GM21576 (cell line): Measurements from ENCODE around the gene RELA.
"Not testable (repeated sequence)": the region's sequence is repeated elsewhere in the genome, so short reads cannot be mapped to it uniquely, and the experiment has no call there.

Source experiments
- ATAC-seq: cut with Tn5 transposase; IDR thresholded peaks from one replicate; pipeline ENCODE4 v1.9.1; 2021; ENCODE audit warnings: mild to moderate bottlenecking, moderate library complexity; ENCODE audit not compliant: unreplicated experiment

The RELA gene

DNA sequence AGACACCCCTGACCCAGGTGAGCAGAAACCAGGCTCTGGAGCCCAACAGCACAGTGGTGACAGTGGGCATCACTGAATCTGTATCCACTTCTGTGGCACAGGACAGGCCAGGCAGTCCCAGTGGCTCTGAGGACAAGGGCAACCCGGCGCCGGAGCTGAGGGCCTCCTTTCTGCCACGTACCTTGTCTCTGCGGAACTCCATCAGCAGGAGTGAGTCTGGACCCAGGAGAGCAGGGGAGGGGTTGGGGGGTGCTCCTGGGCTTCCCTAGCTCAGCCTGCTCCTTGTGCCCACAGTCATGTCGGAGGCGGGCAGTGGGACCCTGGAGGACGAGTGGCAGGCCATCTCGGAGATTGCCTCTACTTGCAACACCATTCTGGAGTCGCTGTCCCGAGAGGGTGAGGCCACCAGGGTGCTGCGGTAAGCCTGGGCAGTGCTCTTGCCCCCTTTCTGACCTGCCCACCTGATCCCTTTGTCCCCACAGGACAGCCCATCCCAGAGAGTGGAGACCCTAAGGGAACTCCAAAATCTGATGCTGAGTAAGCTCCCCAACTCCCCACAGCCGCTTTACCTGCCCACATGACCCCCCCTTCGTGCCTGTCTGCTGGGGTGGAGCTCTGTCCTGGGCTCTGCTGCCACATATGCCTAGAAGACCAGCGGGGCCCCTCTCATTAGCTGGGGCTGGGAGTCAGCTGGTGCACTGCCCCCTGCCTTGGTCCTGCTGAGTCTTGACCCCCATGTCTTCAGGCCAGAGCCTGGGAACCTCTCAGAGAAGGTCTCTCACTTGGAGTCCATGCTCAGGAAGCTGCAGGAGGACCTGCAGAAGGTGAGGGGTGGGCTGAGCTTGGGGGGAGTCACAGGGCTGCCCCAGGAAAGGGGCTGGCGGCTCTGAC is 12.8 kb downstream of the RELA start:
- no peak for ATAC-seq

DNA sequence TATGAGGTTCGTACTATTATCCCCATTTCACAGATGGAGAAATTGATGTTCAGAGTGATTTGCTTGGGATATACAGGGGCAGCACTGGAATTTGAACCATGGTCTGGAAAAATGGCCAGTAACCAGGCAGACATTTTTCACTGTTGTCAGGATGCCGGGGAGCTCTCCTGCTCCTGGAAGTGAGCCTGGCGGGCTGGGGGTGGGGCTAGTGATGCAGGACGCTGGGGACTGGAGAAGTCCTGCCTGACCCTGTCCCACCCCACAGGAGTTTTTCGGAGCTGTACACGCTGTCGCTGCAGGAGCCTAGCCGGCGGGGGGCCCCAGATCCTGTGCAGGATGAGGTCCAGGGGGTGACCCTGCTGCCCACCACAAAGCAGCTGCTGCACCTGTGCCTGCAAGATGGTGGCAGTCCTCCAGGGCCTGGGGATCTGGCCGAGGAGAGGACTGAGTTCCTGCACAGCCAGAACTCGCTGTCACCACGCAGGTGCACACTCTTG is 13.7 kb downstream of the RELA start:
- no peak for ATAC-seq

DNA sequence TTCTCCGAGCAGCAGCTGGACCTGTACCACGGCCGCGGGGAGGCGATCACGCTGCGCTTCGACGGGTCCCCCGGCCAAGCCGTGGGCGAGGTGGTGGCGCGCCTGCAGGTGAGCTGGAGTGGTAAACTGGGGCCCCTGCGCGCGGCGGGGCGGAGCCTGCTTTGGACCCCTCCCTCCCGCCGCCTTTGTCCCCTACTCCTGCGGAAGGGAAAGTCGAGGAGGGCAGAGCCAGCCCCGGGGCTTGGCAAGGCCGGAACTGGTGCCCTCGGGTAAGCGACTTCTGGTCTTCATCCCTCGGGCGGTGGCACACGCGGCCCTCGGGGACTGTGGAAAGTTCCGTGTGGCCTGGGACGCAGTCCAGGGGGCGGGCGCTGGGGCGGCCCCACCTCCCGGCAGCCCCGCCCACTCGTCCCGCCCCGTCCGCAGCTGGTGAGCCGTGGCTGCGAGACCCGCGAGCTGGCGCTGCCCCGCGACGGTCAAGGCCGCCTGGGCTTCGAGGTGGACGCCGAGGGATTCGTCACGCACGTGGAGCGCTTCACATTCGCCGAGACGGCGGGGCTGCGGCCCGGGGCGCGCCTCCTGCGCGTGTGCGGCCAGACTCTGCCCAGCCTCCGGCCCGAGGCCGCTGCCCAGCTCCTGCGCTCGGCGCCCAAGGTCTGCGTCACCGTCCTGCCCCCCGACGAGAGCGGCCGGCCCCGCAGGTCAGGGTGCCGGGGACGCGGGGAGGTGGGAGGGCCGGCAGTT is 15.6 kb downstream of the RELA start:
- no peak for ATAC-seq

DNA sequence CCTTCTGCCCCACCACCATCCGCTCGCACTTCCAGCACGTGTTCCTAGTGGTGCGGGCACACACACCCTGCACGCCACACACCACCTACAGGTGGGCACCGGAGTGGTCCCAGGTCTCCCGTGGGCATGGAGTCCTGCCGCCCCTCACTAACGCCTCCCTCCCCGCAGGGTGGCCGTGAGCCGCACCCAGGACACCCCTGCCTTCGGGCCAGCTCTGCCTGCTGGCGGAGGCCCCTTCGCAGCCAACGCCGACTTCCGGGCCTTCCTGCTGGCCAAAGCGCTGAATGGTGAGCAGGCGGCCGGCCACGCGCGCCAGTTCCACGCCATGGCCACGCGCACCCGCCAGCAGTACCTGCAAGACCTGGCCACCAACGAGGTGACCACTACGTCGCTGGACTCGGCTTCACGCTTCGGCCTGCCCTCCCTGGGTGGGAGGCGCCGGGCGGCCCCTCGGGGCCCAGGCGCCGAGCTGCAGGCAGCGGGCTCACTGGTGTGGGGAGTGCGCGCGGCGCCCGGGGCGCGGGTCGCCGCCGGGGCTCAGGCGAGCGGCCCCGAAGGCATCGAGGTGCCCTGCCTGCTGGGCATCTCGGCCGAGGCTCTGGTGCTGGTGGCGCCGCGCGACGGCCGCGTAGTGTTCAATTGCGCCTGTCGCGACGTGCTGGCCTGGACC is 16.3 kb downstream of the RELA start:
- no peak for ATAC-seq

DNA sequence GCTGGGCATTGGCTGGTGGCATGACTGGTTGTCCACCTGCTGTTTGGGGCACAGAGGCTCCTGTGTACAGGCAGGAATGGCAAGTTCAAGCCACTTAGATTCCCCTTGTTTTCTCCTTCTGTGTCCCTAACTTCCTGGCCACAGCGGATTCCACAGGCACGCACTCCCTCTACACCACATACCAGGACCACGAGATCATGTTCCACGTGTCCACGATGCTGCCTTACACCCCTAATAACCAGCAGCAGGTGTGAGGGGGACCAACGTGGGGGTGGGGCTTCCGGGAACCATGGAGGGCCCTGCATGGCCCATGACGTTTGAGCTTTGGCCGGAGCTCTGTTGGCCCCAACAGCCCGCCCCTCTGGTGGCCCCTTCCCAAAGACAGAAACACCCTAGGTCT is 17.0 kb downstream of the RELA start:
- no peak for ATAC-seq

DNA sequence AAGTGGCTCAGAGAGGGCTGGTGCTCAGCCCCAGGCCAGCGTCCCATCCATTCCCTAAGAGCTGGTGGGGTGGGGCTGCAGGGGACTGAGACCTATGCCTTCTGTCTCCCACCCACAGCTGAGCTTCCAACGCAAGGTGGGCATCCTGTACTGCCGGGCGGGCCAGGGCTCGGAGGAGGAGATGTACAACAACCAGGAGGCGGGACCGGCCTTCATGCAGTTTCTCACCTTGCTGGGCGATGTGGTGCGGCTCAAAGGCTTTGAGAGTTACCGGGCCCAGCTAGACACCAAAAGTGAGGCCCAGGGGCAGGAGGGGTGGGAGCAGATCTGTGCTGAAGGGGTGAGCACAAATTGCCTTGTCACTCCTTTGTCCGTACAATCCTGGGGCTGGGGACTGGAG is 17.9 kb downstream of the RELA start:
- ATAC-seq: no peak

DNA sequence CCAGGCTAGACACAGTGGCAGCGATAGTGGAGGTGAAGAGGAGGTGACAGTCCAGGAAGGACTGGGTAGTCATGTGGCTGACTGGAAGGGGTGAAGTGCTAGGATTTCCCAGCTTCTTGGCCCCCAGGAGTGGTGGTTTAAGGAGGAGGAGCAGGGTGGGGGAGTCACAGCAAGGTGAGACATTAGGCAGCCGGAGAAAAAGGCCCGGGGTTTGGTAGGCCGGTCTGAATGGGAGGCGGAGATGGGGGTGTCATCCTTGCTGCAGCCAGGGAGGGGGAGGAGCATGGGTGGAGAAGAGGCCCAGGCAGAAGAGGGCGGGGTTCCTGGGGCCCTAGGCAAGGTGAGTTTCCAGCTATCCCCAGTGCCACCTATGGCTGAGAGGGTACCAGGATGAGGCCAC is 18.7 kb downstream of the RELA start:
- ATAC-seq: no peak

DNA sequence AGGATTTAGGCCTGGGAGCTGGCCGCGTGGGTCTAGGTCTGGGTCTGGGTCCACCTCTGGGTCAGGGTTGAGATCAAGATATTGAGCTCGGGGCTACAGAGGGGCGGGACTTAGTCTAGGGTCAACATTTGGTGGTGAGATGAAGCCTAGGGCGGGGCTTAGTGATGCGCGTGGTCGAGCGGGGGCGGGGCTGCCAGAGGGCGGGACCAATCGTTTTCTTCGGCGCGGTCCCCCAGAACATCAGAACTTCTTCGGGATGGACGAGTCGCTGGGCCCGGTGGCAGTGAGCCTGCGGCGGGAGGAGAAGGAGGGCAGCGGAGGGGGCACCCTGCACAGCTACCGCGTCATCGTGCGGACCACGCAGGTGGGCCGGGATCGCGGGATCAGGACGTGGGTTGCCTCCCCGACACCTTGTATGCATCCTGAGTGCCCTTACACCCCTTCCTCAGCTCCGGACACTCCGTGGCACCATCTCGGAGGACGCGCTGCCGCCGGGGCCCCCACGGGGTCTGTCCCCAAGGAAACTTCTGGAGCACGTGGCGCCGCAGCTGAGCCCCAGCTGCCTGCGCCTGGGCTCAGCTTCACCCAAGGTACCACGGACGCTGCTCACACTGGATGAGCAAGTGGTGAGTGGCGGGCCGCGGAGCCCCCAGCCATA is 20.6 kb downstream of the RELA start:
- no peak for ATAC-seq

DNA sequence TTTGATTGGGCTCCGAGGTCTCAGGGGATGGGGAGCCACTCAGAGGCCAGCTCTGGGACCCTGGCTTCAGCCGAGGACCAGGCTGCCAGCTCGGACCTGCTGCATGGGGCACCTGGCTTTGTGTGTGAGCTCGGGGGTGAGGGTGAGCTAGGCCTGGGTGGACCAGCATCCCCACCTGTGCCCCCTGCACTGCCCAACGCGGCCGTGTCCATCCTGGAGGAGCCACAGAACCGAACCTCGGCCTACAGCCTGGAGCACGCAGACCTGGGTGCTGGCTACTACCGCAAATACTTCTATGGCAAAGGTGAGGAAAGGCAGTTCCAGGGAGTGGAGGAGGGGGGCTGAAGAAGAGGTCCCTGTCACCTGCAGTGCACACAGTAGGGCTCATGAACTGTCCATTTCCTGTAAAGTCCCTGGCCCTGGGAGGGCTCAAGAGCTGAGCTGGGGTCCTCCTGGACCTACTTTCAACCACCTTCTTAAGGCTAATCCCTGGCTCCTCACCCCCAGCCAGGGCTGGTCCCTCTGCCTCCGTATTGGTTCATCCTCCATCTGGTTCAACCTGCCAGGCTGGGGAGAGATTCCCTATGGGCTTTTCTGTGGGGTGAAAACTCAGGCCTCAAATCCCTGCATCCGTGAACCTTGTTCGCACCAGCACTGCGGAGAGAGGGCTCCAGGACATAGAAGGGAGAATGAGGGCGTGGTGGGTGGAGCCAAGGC is 21.3 kb downstream of the RELA start:
- no peak for ATAC-seq

DNA sequence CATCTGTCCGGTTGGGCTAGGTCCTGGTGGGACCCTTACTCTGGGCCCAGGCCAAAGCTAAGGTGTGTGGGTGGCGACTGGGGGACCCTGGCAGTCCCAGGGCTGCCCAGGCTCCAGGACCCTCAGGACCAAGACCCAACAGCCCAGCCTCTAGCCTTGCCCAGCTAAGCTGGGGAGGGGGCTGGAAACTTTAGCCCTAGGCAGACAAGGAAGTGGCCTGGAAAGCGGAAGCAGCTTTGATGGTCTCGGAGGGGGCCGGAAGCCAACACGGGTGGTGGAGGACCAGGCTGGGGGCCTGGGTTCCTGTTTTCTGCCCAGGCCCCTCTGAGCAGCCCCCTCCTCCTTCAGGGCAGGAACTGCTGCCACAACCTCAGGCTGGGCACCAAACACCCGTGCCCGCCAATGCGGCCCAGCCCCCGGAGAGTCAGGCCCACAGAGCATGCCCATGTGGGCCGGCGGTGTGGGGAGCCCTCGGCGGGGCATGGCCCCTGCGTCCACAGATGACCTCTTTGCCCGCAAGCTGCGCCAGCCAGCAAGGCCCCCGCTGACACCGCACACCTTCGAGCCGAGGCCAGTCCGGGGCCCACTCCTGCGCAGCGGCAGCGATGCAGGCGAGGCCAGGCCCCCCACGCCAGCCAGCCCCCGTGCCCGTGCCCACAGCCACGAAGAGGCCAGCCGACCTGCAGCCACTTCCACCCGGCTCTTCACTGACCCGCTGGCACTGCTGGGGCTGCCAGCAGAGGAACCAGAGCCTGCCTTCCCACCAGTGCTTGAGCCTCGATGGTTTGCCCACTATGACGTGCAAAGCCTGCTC is 22.0 kb downstream of the RELA start:
- ATAC-seq: no peak

DNA sequence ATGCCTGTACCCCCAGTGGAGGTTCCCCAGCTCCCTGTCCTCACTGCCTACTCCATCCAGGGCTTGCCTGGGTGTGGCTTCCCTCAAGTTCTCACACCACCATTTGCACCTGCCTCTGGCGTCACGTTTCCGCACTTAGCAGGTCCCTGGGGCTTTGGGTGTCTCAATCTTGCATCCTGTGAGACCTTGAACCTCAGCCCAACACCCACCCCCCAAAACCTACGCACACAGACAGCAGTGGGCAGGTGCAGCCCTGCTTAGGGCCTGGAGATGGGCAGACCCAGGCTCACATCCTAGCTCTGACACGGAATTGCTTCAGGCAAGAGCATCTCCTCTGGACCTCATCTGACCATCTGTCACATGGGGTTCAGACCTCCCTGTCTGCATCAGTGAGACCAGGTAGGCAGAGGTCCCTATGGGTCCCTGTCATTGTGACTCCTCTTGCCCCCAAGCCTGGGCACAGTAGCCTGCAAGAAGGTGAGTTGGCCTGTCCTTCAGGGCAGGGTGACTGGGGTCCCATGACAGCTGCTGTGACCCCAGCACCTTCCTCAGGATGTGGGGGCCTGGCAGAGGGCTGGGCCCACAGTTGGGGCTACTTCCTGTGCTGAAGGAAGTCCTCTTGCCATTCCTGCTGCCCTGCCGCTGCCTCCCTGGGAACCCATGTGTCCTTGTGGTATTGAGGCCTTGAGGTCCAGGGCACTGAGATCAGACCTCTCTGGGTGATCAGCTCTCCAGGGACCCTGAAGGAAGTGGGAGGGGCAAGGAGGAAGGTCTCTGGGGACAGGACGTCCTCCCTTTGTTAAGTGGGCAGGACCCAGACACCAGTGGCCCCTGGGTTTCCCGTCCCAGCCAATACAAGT is 22.9 kb downstream of the RELA start:
- ATAC-seq: peak; percentile 42

DNA sequence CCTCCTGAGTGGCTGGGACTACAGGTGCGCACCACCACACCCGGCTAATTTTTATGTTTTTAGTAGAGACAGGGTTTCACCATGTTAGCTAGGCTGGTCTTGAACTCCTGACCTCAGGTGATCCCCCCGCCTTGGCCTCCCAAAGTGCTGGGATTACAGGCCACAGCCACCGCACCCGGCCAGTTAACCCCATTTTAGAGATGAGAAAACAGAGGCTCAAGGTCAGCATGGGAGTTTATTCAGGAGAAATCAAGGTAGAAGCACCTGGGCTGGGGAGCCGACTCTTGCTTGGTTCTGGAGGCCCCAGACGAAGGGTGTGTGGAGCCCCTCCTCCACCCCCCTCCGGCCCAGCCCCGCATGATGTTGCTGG is 23.5 kb downstream of the RELA start:
- not testable (repeated sequence) for ATAC-seq

DNA sequence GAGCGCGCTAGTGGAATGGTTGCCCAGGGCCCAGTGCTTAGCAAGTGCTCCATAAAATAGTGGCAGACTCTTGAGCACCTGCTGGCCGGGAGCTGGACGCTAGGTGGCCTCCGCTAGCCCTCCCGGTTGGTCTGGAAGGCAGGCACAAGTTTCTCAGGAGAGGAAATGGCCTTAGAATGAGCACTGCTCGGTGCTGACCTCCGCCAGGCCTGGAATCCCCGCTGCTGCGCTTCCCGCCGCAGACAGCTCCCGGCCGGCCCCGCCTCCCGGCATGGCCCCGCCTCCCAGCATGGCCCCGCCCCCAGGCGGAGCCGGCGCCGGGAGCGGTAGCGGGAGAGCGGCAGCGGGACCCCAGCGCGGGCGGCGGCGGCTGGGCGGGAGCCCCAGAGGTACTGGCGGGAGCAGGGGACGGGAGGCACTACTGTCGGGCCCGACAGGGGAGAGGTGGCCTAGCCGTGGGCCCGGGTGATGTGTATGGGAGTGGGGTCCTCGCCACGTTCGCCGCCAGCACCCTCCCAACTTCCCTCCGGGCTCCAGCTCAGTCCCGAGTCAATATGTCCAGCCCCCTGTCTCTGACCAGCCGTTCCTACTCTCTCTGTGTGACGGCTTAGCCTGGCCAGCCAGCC is 24.8 kb downstream of the RELA start, which contains the start of gene SIPA1:
Gene SIPA1 (plus strand): TSS at position 308 of the 626 bp plus-strand sequence. CDS start 2,821 bp downstream, outside the sequence.
- ATAC-seq: peak; percentile 35

DNA sequence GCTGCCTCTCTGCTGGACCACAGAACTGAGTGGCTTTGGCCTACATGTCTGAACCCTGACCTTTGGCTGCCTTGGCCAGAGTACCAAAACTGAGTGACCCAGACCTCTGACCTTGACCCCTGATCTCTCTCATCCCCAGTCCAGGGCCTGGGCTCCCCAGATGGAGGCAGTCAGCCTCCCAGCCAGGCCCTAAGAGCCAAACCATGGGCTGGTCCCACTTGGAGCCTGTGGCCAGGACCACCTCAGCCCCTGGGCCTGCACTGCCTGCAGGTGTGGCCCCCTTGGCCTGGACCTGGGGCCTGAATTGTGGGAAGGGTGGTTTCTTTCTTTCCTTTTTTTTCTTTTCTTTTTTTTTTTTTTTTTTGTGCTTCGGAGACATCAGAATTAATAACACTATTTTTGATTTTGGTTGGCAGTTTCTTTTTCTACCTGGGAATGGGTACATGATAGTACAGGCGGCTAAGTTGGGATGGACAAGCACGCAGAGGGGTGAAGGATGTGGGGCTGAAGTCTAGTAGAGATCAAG is 25.6 kb downstream of the RELA start:
- no peak for ATAC-seq

DNA sequence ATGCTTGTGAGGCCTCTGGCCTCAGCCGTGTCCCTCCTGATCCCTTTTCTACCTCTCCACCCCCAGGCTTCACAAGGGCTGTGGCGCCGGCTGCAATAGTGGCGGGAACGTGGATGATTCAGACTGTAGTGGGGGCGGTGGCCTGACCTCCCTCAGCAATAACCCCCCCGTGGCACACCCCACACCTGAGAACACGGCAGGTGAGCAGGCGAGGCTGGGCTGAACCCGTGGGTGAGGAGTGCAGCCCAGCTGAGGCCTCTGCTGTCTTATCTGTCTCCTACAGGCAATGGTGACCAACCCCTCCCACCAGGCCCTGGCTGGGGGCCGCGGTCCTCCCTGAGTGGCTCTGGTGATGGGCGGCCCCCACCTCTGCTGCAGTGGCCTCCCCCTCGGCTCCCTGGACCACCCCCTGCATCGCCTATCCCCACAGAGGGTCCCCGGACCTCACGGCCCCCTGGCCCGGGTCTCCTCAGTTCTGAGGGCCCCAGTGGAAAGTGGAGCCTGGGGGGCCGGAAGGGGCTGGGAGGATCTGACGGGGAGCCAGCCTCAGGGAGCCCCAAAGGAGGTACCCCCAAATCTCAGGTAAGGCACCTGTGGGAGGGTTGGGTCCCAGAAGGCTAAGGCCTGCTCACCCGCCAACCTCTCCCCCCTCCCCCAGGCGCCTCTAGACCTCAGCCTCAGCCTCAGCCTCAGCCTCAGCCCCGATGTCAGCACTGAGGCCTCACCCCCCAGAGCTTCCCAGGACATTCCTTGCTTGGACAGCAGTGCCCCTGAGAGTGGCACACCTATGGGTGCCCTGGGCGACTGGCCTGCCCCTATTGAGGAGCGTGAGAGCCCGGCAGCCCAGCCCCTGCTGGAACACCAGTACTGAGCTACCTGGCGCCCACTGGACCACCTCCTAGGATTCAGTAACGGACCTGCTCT is 26.3 kb downstream of the RELA start:
- no peak for ATAC-seq

DNA sequence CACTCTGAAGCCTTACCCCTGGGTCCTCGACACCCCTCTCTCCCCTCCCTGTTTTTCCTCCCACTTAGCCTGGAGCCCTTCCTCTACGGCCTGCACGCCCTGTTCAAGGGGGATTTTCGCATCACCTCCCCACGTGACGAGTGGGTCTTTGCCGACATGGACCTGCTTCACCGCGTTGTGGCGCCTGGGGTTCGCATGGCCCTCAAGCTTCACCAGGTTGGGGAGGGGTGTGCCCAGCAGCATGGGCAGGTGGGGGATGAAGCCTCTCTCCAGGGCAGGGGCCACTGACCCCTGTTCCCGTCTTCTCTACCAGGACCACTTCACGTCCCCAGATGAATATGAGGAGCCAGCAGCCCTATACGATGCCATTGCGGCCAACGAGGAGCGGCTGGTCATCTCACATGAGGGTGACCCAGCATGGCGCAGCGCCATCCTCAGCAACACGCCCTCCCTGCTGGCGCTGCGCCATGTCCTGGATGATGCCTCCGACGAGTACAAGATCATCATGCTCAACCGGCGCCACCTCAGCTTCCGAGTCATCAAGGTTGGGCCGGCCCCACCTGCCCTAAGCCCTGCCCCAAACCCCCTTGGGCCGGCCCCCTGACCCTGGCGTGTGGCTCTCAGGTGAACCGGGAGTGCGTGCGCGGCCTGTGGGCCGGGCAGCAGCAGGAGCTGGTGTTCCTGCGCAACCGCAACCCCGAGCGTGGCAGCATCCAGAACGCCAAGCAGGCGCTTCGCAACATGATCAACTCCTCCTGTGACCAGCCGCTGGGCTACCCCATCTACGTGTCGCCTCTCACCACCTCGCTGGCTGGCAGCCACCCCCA is 27.6 kb downstream of the RELA start:
- no peak for ATAC-seq
